Spleen (tissue), 7 donors: ENCODE data around the gene ECHDC3.

ENCODE experiments used
- POLR2A ChIP-seq, 3 donors: fragments of 450-650 bp; IDR thresholded peaks; one replicate each; pipeline ENCODE4 v1.5.1; 2017; ENCODE audit warnings: antibody characterized with exemption in 3 of 3, mild to moderate bottlenecking in 1 of 3
- POLR2AphosphoS5 ChIP-seq, 3 donors: sonication (generic); formaldehyde crosslinking; IDR thresholded peaks; one replicate each; pipeline ENCODE4 v1.5.1; 2017; ENCODE audit warnings: antibody characterized with exemption in 3 of 3
- TF ChIP-seq, protein P1 (sequence below), 11 experiments: fragments of 200-600 bp in 7 of 11; fragments of 450-650 bp in 4 of 11; sonication (generic) in 4 of 11; IDR thresholded peaks in 8 of 11; conservative IDR thresholded peaks in 3 of 11; 1 replicate in 7 of 11; 2 replicates in 4 of 11; pipeline versions ENCODE4 v1.4.0 to v1.8.0; 2016 to 2021; ENCODE audit warnings: antibody characterized with exemption in 11 of 11, inconsistent platforms in 4 of 11, mild to moderate bottlenecking in 1 of 11
- donor health status: DM: no; HTN: no; CAD: no; lungs with moderate emphysema.
- donor health status: DM: no; HTN: no; CAD: no.
- donor health status: DM: no; HTN: no; CAD: no.

DNA sequence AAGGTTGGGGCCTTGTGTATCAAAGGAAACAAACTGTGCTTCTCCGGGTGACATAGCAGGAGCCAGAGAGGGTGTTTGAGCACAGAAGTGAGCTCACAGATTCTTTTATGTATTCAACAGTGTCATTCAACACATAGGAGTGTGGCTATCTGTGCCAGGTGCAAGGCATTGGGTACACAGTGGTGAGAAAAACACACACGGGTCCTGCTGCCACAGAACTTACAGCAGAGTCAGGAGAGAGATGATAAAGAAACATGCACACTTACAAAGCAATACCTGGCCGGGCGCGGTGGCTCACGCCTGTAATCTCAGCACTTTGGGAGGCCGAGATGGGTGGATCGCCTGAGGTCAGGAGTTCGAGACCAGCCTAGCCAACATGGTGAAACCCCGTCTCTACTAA is 16.3 kb upstream of the ECHDC3 start:
- TF ChIP-seq POLR2AphosphoS5 (IDR thresholded peaks at IDR 0.05) (no peak), POLR2A (IDR thresholded peaks at IDR 0.05) (no peak)
- TF ChIP-seq, protein P1, sequence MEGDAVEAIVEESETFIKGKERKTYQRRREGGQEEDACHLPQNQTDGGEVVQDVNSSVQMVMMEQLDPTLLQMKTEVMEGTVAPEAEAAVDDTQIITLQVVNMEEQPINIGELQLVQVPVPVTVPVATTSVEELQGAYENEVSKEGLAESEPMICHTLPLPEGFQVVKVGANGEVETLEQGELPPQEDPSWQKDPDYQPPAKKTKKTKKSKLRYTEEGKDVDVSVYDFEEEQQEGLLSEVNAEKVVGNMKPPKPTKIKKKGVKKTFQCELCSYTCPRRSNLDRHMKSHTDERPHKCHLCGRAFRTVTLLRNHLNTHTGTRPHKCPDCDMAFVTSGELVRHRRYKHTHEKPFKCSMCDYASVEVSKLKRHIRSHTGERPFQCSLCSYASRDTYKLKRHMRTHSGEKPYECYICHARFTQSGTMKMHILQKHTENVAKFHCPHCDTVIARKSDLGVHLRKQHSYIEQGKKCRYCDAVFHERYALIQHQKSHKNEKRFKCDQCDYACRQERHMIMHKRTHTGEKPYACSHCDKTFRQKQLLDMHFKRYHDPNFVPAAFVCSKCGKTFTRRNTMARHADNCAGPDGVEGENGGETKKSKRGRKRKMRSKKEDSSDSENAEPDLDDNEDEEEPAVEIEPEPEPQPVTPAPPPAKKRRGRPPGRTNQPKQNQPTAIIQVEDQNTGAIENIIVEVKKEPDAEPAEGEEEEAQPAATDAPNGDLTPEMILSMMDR (IDR thresholded peaks at IDR 0.05 in 8 of 11, conservative IDR thresholded peaks at IDR 0.05 in 3 of 11): no peak
